ENCODE results near the gene PLPPR5. TPM values are rescaled to one million over a fixed set of nuclear protein-coding genes. Genes with fewer than 3 reads are reported as not detected.
A peak's percentile ranks its signal among the peaks of the same experiment; 100 is the strongest.

Gene PLPPR5
- total and polyA plus RNA-seq, 2 donors (not counting 1 experiment from before 2014, with no cell fraction given) = under 0.01 to 0.25 TPM

- Histone ChIP-seq H3K9ac (ENCODE audit: insufficient read depth, low read length) (no peak overlapping the region), H3K36me3 (ENCODE audit: control insufficient read depth, insufficient read depth, low read length) (no peaks in the 10 kb centered on the region), H3K4me3 (replicated peaks in 1 of 4; ENCODE audit: control extremely low read depth in 1 of 4, insufficient read depth in 1 of 4, low read depth in 3 of 4, low read length in 4 of 4) (no peak overlapping the region), H3K27ac (ENCODE audit: insufficient read depth, low read length) (no peak overlapping the region), H3K9me3 (ENCODE audit: control insufficient read depth, insufficient read depth, low read depth, low read length) (no peaks in the 10 kb centered on the region), H2AFZ (ENCODE audit: low read length) (no peak overlapping the region), H3K4me2 (ENCODE audit: extremely low read depth, insufficient read depth, low read length) (no peak overlapping the region), H3K27me3 (ENCODE audit: control insufficient read depth, insufficient read depth, low read length) (no peaks in the 10 kb centered on the region), H4K20me1 (ENCODE audit: control insufficient read depth, extremely low read depth, insufficient read depth, low read length) (no peaks in the 10 kb centered on the region), H3K4me1 (ENCODE audit: control insufficient read depth, extremely low read depth, insufficient read depth, low read length) (no peaks in the 10 kb centered on the region), H3K79me2 (ENCODE audit: control insufficient read depth, insufficient read depth, low read length) (no peaks in the 10 kb centered on the region)
- no peak for TF ChIP-seq CTCF (conservative IDR thresholded peaks at IDR 0.05 in 1 of 2, IDR thresholded peaks at IDR 0.05 in 1 of 2; ENCODE audit: low read depth in 1 of 2, low read length in 2 of 2)
- TF ChIP-seq EZH2 (IDR thresholded peaks at IDR 0.05; ENCODE audit: low read length, missing control alignments) = no peak
- DNase-seq (ENCODE audit: low read depth in 2 of 2) = no peak
Observed at GRCh38 chr1:98989556-98989907, 15.1 kb downstream of the PLPPR5 start.

GRCh38 chr1:98988904-98989555, 15.6 kb downstream of the PLPPR5 start:
- no peak overlapping the region for H3K9ac ChIP-seq (ENCODE audit: insufficient read depth, low read length)
- H3K4me3 ChIP-seq (replicated peaks in 1 of 4; ENCODE audit: control extremely low read depth in 1 of 4, insufficient read depth in 1 of 4, low read depth in 3 of 4, low read length in 4 of 4) = no peak overlapping the region
- no peak overlapping the region for H2AFZ ChIP-seq (ENCODE audit: low read length)
- no peaks in the 10 kb centered on the region for H3K9me3 ChIP-seq (ENCODE audit: control insufficient read depth, insufficient read depth, low read depth, low read length)
- H3K27me3 ChIP-seq (ENCODE audit: control insufficient read depth, insufficient read depth, low read length) = no peaks in the 10 kb centered on the region
- no peak overlapping the region for H3K27ac ChIP-seq (ENCODE audit: insufficient read depth, low read length)
- DNase-seq (ENCODE audit: low read depth in 2 of 2) = peak in 1 of 2 donors; percentile 63
- H4K20me1 ChIP-seq (ENCODE audit: control insufficient read depth, extremely low read depth, insufficient read depth, low read length) = no peaks in the 10 kb centered on the region
- H3K4me2 ChIP-seq (ENCODE audit: extremely low read depth, insufficient read depth, low read length) = no peak overlapping the region
- H3K36me3 ChIP-seq (ENCODE audit: control insufficient read depth, insufficient read depth, low read length) = no peaks in the 10 kb centered on the region
- TF ChIP-seq EZH2 (IDR thresholded peaks at IDR 0.05; ENCODE audit: low read length, missing control alignments) (no peak), CTCF (conservative IDR thresholded peaks at IDR 0.05 in 1 of 2, IDR thresholded peaks at IDR 0.05 in 1 of 2; ENCODE audit: low read depth in 1 of 2, low read length in 2 of 2) (no peak)
- H3K4me1 ChIP-seq (ENCODE audit: control insufficient read depth, extremely low read depth, insufficient read depth, low read length) = no peaks in the 10 kb centered on the region
- H3K79me2 ChIP-seq (ENCODE audit: control insufficient read depth, insufficient read depth, low read length) = no peaks in the 10 kb centered on the region

GRCh38 chr1:98985687-98986086, 19.0 kb downstream of the PLPPR5 start:
- H4K20me1 ChIP-seq (ENCODE audit: control insufficient read depth, extremely low read depth, insufficient read depth, low read length) = no peaks in the 10 kb centered on the region
- H3K9ac ChIP-seq (ENCODE audit: insufficient read depth, low read length) = no peak overlapping the region
- H3K4me1 ChIP-seq (ENCODE audit: control insufficient read depth, extremely low read depth, insufficient read depth, low read length) = no peaks in the 10 kb centered on the region

More at GRCh38 chr1:98985687-98986086, 19.0 kb downstream of the PLPPR5 start:
- DNase-seq (ENCODE audit: low read depth in 2 of 2) = no peak
- Histone ChIP-seq H3K4me2 (ENCODE audit: extremely low read depth, insufficient read depth, low read length) (no peak overlapping the region), H3K36me3 (ENCODE audit: control insufficient read depth, insufficient read depth, low read length) (no peaks in the 10 kb centered on the region), H3K27me3 (ENCODE audit: control insufficient read depth, insufficient read depth, low read length) (no peaks in the 10 kb centered on the region), H3K79me2 (ENCODE audit: control insufficient read depth, insufficient read depth, low read length) (no peaks in the 10 kb centered on the region), H3K9me3 (ENCODE audit: control insufficient read depth, insufficient read depth, low read depth, low read length) (no peaks in the 10 kb centered on the region), H3K27ac (ENCODE audit: insufficient read depth, low read length) (no peak overlapping the region), H2AFZ (ENCODE audit: low read length) (no peak overlapping the region), H3K4me3 (replicated peaks in 1 of 4; ENCODE audit: control extremely low read depth in 1 of 4, insufficient read depth in 1 of 4, low read depth in 3 of 4, low read length in 4 of 4) (no peak overlapping the region)
- TF ChIP-seq EZH2 (IDR thresholded peaks at IDR 0.05; ENCODE audit: low read length, missing control alignments) = no peak
- TF ChIP-seq CTCF (conservative IDR thresholded peaks at IDR 0.05 in 1 of 2, IDR thresholded peaks at IDR 0.05 in 1 of 2; ENCODE audit: low read depth in 1 of 2, low read length in 2 of 2) = no peak
